SK-N-SH treated with all-trans-retinoic acid at 6 μM for 48 hours (cell line): ENCODE data around the gene DSE.

Source experiments
- CREB5 ChIP-seq: fragments of 250-450 bp; sonication (Bioruptor Pico); IDR thresholded peaks from 2 replicates; pipeline ENCODE4 v1.5.1; 2020; ENCODE audit warnings: low read depth, mild to moderate bottlenecking, moderate library complexity
- ESRRG ChIP-seq: fragments of 250-450 bp; sonication (Bioruptor Pico); IDR thresholded peaks from 2 replicates; pipeline ENCODE4 v1.6.1; 2021; ENCODE audit warnings: mild to moderate bottlenecking
- PATZ1 ChIP-seq: fragments of 250-450 bp; sonication (Bioruptor Pico); IDR thresholded peaks from 2 replicates; pipeline ENCODE4 v1.8.0; 2020; ENCODE audit warnings: mild to moderate bottlenecking, moderate library complexity, borderline replicate concordance
- RARB ChIP-seq: fragments of 250-450 bp; sonication (Bioruptor Pico); IDR thresholded peaks from 2 replicates; pipeline ENCODE4 v1.8.0; 2021; ENCODE audit warnings: mild to moderate bottlenecking, moderate library complexity
- TSHZ2 ChIP-seq: fragments of 250-450 bp; sonication (Bioruptor Pico); IDR thresholded peaks from 2 replicates; pipeline ENCODE4 v1.5.0; 2020; ENCODE audit warnings: mild to moderate bottlenecking, moderate library complexity
- ZFP30 ChIP-seq: fragments of 450-650 bp; formaldehyde crosslinking; IDR thresholded peaks from 2 replicates; pipeline ENCODE4 v1.5.0; 2022; ENCODE audit warnings: mild to moderate bottlenecking, moderate library complexity
- ZNF565 ChIP-seq: fragments of 450-650 bp; formaldehyde crosslinking; conservative IDR thresholded peaks from 2 replicates; pipeline ENCODE4 v1.5.0; 2020; ENCODE audit warnings: low read depth, mild to moderate bottlenecking, moderate library complexity

- TF ChIP-seq ESRRG (CRISPR knock-in tag) (no peak), ZFP30 (CRISPR knock-in tag) (no peak), CREB5 (no peak), PATZ1 (CRISPR knock-in tag) (no peak), ZNF565 (CRISPR knock-in tag) (no peak), TSHZ2 (CRISPR knock-in tag) (no peak), RARB (no peak)
These were observed 51.5 kb downstream of the DSE start for GRCh38 chr6:116422238-116422637.
